Measurements from ENCODE around the gene FHOD1. TPM values are rescaled to one million over a fixed set of nuclear protein-coding genes. Genes with fewer than 3 reads are reported as not detected.

Gene FHOD1
- total and polyA plus RNA-seq, 10 of the 15 experiments (the other 5 are each of a cell fraction or from before 2014, with no cell fraction given): 8.9 to 65.7 (median 18.1) TPM

DNA sequence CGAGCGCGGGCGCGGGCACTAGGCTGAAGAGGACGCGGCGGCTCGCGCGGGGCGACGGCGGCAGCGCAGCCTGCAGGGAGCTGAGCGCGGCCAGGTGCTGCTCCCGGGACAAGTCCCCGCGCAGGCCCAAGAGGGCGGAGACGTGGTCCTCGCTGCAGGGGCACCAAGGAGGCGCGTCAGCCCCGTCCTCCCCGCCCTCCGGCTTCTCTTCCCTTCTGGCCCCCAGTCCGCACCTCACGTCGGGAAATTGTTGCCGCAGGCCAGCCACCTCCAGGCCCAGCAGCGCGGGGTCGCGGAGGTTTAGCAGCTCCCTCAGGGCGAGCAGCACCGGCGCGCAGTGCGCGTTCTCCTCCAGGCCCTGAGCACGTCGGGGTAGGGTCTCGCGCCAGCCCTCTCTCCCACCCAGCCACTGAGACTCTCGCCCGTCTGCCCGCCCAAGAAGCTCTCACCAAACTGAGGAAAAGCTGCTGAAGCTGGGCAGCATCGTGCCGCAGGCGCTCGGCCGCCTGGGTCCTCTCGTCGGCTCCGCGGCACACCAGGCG, 62.8 kb downstream of the FHOD1 start (continued):
- TF ChIP-seq, protein P1, sequence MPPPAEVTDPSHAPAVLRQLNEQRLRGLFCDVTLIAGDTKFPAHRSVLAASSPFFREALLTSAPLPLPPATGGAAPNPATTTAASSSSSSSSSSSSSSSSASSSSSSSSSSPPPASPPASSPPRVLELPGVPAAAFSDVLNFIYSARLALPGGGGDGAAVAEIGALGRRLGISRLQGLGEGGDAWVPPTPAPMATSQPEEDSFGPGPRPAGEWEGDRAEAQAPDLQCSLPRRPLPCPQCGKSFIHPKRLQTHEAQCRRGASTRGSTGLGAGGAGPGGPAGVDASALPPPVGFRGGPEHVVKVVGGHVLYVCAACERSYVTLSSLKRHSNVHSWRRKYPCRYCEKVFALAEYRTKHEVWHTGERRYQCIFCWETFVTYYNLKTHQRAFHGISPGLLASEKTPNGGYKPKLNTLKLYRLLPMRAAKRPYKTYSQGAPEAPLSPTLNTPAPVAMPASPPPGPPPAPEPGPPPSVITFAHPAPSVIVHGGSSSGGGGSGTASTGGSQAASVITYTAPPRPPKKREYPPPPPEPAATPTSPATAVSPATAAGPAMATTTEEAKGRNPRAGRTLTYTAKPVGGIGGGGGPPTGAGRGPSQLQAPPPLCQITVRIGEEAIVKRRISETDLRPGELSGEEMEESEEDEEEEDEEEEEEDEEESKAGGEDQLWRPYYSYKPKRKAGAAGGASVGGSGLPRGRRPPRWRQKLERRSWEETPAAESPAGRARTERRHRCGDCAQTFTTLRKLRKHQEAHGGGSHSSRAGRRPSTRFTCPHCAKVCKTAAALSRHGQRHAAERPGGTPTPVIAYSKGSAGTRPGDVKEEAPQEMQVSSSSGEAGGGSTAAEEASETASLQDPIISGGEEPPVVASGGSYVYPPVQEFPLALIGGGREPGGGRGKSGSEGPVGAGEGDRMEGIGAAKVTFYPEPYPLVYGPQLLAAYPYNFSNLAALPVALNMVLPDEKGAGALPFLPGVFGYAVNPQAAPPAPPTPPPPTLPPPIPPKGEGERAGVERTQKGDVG (CRISPR knock-in tag; IDR thresholded peaks at IDR 0.05): no peak
- TF ChIP-seq, protein P2, sequence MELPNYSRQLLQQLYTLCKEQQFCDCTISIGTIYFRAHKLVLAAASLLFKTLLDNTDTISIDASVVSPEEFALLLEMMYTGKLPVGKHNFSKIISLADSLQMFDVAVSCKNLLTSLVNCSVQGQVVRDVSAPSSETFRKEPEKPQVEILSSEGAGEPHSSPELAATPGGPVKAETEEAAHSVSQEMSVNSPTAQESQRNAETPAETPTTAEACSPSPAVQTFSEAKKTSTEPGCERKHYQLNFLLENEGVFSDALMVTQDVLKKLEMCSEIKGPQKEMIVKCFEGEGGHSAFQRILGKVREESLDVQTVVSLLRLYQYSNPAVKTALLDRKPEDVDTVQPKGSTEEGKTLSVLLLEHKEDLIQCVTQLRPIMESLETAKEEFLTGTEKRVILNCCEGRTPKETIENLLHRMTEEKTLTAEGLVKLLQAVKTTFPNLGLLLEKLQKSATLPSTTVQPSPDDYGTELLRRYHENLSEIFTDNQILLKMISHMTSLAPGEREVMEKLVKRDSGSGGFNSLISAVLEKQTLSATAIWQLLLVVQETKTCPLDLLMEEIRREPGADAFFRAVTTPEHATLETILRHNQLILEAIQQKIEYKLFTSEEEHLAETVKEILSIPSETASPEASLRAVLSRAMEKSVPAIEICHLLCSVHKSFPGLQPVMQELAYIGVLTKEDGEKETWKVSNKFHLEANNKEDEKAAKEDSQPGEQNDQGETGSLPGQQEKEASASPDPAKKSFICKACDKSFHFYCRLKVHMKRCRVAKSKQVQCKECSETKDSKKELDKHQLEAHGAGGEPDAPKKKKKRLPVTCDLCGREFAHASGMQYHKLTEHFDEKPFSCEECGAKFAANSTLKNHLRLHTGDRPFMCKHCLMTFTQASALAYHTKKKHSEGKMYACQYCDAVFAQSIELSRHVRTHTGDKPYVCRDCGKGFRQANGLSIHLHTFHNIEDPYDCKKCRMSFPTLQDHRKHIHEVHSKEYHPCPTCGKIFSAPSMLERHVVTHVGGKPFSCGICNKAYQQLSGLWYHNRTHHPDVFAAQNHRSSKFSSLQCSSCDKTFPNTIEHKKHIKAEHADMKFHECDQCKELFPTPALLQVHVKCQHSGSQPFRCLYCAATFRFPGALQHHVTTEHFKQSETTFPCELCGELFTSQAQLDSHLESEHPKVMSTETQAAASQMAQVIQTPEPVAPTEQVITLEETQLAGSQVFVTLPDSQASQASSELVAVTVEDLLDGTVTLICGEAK (IDR thresholded peaks at IDR 0.05; ENCODE audit: borderline replicate concordance): no peak

All from GM12878 (cell line).